GM19043 (cell line): ENCODE results near the gene GEMIN5.
"Not testable (repeated sequence)": the region's sequence is repeated elsewhere in the genome, so short reads cannot be mapped to it uniquely, and the experiment has no call there.

ENCODE experiments used
- ATAC-seq: cut with Tn5 transposase; IDR thresholded peaks from one replicate; pipeline ENCODE4 v1.9.1; 2021; ENCODE audit warnings: low read depth; ENCODE audit not compliant: unreplicated experiment

Gene GEMIN5

DNA sequence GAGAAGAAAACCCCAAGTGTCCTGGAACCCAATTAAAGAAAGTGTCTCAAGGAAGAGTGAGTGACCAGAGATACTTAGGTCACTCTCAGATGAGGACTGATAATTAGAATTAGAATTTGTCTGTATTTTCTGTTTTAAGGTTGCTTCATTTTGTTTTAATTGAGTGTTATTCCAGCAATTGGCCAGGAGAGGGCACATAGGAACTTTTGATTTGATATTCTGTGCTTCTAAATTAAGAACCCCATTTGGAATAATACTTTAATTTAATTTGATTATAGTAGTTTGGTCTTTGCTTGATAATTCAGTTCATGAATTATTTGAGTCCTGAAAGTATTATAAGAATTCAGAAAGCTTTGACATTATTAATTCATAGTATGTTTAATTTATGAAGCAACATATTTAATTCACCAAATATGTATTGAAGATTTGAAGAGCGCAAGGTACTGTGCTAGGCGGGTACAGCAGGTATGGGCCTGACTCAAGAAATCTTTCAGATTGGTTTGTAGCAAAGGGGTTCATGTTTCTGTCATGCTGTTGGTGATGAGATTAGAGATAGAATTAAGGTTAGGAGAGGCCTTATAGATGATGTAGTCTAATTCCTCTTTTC lies 7.8 kb upstream of the GEMIN5 start:
- no peak for ATAC-seq

DNA sequence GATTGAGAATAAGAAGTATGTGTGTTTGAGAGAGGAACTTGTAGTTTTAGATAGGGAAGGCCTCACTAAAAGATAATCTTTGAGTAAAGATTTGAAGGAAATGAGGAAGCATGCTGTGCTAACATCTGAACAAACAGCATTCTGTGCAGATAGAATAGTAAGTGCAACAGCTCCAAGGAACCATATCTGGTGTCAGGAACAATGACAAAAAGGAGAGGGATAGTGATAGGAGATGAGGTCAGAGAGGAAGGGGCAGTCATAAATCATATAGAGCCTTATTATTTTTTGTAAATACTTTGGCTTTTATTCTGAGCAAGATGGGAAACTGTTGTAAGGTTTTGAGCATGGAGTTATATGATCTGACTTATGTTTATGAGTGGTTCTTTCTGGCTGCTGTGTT lies 6.7 kb upstream of the GEMIN5 start:
- ATAC-seq = no peak

DNA sequence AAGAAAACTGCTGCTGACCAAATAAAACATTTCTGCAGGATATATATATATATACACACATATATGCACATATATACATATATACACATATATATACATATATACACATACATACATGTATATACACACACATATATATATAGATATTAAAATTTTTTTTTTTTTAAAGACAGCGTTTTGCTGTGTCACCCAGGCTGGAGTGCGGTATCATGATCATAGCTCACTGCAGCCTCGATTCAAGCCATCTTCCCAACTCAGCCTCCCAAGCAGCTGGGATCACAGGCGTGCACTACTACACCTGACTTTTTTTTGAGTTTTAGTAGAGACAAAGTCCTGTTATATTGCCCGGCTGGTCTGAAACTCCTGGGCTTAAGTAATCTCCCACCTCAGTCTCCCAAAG lies 5.5 kb upstream of the GEMIN5 start:
- no peak for ATAC-seq

DNA sequence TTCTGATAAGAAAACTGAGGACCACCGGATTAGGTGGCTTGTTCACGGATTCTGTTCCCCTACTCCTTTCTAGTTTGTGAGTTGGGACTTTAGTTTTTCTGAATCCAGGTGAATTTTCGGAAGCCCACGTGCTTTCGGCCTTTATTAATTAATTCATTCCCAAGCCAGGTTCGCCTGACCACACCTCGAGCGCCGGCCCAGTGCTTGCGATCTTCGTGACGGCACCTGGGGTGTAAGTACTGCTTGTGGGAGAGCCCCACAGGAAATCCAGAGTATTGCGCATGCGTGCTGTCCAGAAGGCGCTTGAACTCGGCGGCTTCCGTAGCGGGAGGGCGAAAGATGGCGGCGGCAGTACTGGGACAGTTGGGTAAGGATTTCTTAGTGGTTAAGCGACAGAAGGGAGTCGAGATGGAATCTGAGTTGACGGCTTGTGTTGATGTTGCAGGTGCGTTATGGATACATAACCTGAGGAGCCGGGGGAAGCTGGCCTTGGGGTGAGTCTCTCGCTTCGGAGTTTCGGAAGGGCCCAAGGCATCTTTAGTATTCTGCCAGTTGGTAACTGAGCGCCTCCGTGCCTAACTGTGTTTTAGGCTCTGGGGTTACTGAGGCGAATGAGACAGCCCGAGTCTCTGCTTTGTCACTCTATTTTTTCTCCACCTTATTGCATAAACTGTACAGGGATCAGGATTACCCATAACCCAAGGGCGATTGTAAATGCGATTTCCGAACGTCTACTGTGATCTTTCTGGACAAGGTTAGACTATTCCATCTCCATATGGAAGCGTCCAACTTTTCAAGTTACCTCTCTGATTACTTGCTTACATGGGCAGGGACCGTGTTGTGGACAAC lies 3.0 kb upstream of the GEMIN5 start, which contains the start of gene MRPL22:
Gene MRPL22, plus strand, starts transcription at position 302 of the 849 bp plus-strand sequence. Its CDS starts 38 bp downstream, at position 340.
- peak; percentile 44 for ATAC-seq

DNA sequence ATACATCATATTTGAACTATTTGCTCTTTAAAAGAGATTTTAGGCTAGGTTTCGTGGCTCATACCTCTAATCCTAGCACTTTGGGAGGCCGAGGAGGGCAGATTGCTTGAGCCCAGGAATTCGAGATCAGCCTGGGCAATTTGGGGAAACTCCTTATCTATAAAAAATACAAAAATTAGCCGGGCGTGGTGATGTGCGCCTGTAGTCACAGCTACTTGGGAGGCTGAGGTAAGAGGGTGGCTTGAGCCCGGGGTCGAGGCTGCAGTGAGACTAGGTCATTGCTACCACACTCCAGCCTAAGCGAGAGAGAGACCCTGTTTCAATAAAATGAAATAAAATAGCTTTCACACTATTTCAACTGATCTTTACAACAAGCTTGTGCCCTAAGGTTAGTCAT lies 2.4 kb upstream of the GEMIN5 start:
- no peak for ATAC-seq

DNA sequence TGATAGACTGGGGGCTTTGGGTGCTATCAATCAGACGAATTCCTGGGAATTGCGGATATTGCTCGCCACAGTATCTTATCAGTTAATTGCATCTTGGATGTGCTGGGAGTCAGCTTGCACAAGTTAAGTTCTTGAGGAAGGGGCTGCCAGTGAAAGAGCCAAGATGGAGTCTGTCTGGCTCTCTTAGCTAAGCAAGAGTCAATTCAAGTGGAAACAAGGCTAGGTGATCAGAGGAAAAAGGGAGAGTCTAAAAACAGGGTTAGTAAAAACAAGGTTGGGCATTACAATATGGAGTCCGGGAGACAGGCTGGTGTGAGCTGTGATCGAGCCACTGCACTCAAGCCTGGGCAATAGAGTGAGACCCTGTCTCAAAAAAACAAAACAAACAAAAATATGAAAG lies 1.4 kb upstream of the GEMIN5 start:
- not testable (repeated sequence) for ATAC-seq

DNA sequence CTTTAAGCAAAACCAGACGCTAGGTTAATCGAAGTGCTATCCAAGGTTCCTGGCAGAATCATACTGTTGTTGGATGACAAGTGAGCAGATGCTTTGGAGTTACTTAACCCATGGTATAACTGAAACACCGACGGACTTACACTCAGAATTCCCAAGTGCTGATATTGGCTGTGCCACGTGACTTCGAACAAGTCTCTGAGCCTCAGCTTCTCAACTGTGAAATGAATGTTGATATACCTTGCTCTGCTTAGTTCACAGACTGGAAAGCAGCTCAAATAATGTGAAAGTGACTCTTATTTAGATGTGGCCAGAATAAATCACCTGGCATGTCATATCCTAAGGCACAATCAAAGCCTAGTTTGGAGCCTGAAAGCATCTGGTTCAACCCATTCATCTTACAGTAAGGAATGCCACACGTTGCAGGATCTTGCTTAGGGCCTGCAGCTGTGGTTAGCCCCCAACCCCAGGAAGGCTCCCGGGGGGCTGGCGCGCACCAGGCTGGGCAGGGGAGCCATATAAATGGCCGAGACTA lies 759 bp downstream of the GEMIN5 start:
- ATAC-seq = no peak

DNA sequence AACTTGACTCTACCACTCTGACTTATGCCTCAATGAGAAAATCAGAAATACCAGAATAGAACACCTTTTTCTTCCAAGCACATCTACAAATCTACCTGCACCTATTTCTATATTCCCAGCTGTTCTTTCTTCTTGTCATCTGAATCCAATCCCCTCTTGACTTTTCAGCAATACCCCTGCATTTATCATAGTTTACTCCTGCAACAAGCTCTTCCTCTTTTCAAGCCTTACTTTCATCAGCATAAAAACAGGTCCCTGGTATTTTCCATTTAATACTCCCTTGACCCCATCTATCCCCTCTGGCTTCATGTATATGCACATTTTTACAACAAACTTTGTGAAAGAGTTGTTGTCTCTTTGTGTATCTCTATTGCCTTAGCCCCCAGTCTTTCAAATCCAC lies 3.1 kb downstream of the GEMIN5 start:
- ATAC-seq = no peak

DNA sequence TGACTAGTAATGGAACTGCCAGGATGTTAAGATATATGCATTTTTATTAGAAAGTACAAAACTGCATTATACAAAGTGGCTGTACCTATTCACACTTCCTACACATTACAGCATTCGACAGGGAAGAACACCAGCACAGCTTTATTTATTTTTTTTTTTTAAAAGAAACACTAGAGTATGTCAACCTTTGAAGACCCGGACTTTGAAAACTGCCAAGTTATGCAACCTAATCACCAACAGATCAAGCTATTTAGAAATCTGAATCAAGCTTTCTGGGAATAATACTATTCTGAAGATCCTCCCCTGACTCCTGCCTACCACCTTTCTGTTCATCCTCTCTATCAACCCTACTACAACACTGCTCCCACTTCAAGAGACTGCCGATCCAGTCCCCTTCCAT lies 4.5 kb downstream of the GEMIN5 start:
- ATAC-seq = no peak

DNA sequence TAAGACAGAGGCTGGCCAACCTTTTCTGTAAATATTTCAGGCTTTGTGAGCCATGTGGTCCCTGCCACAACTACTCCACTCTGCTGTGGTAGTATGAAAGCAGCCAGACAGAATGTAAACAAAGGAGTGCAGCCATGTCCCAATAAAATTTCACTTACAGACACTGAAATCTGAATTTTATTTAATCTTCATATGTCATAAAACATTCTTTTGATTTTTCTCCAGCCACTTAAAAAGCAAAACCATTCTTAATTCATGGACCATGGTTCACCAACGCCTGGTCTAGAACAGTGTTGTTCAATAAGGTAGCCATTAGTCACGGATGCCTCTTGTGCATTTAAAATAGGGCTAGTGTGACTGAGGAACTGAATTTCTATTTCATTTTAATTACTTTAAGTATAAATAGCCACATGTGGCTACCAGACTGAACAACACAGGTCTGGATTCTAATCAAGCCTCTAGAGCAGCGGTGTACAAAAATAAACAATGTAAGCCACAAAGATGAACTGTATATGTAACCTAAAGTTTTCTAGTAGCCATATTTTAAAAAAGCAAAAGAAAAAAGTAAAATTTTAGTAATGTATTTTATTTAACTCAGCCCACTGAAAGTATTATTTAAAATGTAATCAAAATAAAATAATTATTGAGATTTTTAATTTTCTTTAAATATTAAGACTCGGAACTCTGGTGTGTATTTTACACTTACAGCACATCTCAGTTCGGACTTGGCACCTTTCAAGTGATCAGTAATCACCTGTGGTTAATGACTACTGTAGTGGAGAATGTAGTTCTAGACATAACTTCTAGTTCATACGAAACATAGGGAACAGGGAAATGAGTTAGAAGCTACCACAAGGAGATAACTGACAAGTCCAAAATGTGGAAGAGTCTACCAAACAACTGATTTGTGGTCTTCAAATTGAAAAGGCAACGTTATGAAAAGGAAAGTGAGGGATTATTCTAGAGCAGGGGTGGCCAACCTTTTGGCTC lies 14.3 kb downstream of the GEMIN5 start:
- no peak for ATAC-seq

DNA sequence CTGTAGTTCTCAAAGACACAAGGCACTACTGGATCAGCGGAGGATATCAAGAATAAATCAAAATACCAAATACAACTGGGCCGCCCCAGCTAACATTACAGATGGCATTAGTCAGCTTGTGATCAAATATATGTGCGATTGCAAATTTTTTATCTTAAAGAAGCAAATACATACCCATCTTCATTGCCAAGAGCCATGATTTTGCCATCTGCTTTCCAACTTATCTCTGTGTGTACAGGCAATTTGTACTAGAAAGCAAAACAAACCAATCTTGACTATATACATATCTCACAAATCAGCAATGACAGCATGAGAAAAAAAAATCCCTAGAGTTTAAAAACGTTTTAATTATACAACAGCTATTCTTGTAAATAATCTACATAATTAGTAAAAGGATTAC lies 20.3 kb downstream of the GEMIN5 start:
- ATAC-seq = no peak

DNA sequence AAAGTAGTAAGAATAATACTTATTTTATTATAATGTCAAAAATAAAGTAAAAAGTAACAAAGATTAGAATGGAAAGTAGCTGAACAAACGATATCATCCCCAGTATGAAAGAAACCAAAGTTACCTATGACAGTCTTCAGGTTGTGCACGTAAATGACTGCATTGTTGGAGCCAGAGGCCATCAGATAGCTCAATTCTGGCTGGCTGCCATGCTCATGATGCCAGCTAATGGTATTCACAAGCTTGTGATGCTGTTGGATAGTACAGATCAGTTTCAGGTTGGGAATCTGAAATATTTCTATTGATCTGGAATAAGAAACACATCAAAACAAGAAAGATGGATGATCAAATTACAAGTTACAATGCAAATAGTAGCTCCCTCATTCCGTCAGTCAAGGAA lies 21.1 kb downstream of the GEMIN5 start:
- ATAC-seq = no peak

DNA sequence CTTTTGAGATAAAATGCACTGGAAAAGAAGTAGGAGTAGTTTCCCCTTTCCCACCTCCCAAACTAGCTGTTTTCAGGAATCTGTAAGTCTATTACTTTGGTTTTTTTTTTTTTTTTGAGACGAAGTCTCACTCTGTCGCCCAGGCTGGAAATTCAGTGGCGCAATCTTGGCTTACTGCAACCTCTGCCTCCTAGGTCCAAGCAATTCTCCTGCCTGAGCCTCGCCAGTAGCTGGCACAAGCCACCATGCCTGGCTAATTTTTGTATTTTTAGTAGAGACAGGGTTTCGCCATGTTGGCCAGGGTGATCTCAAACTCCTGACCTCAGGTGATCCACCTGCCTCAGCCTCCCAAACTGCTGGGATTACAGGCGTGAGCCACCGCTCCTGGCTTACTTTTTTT lies 32.4 kb downstream of the GEMIN5 start:
- not testable (repeated sequence) for ATAC-seq

DNA sequence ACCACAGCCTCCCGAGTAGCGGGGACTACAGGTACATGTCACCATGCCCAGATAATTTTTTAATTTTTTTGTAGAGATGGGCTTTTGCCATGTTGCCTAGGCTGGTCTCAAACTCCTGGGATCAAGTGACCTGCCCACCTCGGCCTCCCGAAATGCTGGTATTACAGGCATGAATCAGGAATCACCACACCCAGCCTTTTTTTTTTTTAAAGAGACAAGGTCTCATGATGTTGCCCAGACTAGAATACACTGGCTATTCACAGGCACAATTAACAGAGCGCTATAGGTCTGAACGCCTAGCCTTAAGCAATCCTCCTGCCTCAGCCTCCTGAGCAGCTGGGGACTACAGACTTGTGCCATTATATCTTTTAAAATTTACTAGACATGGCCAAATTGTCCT lies 36.1 kb downstream of the GEMIN5 start:
- no peak for ATAC-seq

DNA sequence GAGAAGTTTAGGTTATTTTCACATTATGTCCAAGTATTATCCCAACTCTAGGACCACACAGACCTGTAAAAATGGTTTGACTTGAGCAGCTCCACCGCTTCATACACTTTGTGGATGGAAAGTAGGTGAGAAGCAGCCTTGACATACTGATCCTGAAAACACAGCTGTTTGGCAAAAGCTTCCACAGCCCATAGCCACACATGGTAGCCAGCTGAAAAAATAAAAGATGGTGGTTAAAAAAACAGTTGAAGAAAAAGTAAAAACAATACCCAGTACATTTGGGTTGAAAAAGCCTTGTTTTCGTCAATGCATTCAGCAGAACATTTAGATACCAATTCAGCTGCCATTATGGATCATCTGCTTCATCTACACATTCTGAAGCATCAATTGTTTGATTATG lies 36.7 kb downstream of the GEMIN5 start:
- ATAC-seq = no peak

DNA sequence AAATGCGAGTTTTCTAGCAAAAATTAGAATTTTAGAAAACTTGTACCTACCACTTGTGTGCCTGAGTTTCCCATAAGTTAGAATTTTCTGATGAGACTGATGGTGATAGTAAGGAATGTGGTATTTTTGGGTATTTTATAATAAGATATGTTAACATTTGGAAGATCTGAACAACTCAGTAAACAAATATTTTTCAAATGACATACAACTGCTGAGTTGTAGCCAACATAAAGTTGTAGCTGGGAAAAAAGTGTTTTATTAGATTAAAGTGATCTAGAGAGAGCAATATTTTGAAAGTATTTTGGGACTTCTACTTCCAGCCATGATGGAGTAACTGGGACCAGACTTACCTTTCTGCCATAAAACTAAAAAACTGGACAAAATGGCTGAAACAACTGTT lies 37.9 kb downstream of the GEMIN5 start:
- ATAC-seq = no peak

DNA sequence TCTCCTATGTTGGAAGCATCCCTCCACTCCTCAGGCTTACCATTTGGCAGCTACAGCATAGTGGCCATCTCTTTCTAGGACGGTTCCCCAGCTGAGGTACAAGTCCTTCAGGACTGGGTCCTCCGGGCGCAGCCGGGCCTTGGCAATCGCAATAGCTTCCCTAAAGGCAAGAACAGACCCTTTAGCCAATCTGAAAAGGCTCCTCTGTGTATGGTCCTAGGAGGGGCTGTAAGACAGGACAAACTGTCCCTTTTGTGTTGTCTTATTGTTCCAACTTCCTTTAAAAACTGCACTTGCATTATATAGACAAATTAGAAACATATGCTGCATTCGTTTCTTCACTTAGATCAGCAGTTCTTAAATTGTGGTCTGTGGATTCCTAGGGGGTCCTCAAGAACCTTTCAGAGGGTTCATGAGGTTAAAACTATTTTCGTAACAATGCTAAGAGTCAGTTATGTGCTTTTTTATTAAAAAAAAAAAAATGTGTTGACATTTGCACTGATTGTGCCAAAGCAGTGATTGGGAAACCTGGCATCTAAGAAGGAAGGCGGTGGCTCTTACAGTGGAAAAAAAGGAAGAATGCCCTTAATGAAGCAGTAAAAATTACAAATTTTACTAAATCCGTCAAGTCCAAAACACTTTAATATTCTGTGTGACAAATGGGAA lies 38.7 kb downstream of the GEMIN5 start:
- ATAC-seq = no peak

DNA sequence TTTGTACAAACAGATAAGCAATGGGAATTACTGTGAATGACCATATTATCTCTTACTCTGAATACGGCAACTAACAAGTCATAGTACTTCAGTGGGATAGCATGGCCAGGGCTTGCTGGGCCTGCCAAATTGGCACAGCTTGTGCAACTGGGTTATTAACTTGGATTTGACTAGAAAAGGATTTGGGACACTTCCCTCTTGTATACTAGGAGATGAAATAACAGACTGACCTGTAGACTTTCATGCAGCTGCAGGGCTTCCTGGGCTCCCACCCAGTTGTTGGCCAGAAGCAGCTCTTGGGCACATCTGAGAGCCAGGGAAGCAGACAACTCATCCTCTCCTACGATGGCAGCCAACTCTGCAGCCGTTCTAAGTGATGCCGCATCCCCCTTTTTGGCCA lies 39.8 kb downstream of the GEMIN5 start:
- no peak for ATAC-seq

DNA sequence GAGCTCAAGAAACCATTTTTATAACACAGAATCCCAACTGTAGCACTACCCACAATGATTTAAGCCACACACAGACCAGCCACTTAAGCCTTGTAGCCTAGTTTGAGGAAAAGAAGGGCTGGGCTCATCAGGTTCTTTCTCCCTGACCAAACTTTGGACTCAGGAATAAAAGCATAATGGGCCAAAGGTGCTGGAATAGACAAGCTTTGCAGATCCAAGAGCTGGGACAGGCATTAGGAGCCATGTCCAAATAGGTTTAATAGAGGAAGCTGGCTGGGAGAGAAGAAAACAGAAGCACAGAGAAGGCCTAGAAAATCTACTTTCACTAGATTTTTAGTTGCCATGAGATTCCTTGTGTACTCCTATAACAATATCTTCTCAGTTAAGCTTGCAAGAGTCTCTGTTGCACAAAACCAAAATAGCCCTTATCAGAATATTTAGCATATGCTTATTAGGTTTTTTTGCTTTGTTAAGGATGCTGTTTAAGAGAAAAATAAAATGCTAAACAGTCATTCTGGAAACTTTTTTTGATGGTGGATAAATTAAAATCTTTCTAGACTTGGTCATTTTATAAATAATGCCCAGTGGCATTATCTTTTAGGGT lies 41.3 kb downstream of the GEMIN5 start:
- ATAC-seq = no peak
